Immature natural killer cell (primary cell): ENCODE results near the gene RAD54L. TPM values are rescaled to one million over a fixed set of nuclear protein-coding genes. Genes with fewer than 3 reads are reported as not detected.
A peak's percentile ranks its signal among the peaks of the same experiment; 100 is the strongest.

Experiments
- DNase-seq, 3 donors: peaks; one replicate each; pipeline ENCODE4 v3.0.0; 2022; ENCODE audit warnings: mixed read lengths in 1 of 3
- H3K27ac Mint-ChIP-seq, 6 donors: one replicate each; pipeline ENCODE4 v1.8.0; 2020; ENCODE audit warnings: mixed read lengths in 6 of 6, mild to moderate bottlenecking in 5 of 6, inconsistent platforms in 4 of 6, moderate library complexity in 3 of 6
- H3K27me3 Mint-ChIP-seq, 3 donors: one replicate each; pipeline ENCODE4 v1.8.0; 2020 to 2021; ENCODE audit warnings: low read depth in 3 of 3, mild to moderate bottlenecking in 3 of 3, mixed read lengths in 3 of 3, moderate library complexity in 3 of 3, inconsistent platforms in 1 of 3
- H3K36me3 Mint-ChIP-seq, 3 donors: one replicate each; pipeline ENCODE4 v1.8.0; 2020; ENCODE audit warnings: mixed read lengths in 3 of 3, inconsistent platforms in 2 of 3, mild to moderate bottlenecking in 2 of 3
- H3K4me1 Mint-ChIP-seq, 2 donors: one replicate each; pipeline ENCODE4 v1.8.0; 2020; ENCODE audit warnings: inconsistent platforms in 2 of 2, mild to moderate bottlenecking in 2 of 2, mixed read lengths in 2 of 2, moderate library complexity in 1 of 2
- H3K4me3 Mint-ChIP-seq, 5 donors: one replicate each; pipeline ENCODE4 v1.8.0; 2020; ENCODE audit warnings: mild to moderate bottlenecking in 5 of 5, mixed read lengths in 5 of 5, inconsistent platforms in 3 of 5, moderate library complexity in 3 of 5
- H3K9me3 Mint-ChIP-seq, 6 donors: one replicate each; pipeline ENCODE4 v1.8.0; 2020; ENCODE audit warnings: mild to moderate bottlenecking in 6 of 6, mixed read lengths in 6 of 6, inconsistent platforms in 4 of 6, moderate library complexity in 3 of 6
- polyA plus RNA-seq, 3 donors: library from polyadenylated mRNA; unstranded; fragments of 300-500 nt; fragmentation: Illumina TruSeq; gene quantifications; one replicate each; pipeline ENCODE4 v1.2.3, GENCODE V29; 2021

The RAD54L gene
- polyA plus RNA-seq = under 1 TPM in 2 of 3 donors, not detected in 1; 0.51 to 0.90 TPM

GRCh38 chr1:46247436-46248121 lies at the start of gene RAD54L:
TSS of gene RAD54L (plus strand) at chr1:46247763. CDS start at chr1:46248406, 643 bp downstream.
- no peaks in the 10 kb centered on the region for H3K36me3 Mint-ChIP-seq
- no peaks in the 10 kb centered on the region for H3K9me3 Mint-ChIP-seq
- H3K27me3 Mint-ChIP-seq = peaks cover 2 to 4% (median 2%) of the 10 kb centered on the region in 3 donors
- H3K4me3 Mint-ChIP-seq = peak within 1 kb of the TSS; percentile 92 to 97 (median 95)
- peaks cover 15% of the 10 kb centered on the region in 2 donors for H3K4me1 Mint-ChIP-seq
- DNase-seq = peak; percentile 94 to 96 (median 95)
- peak within 1 kb of the TSS; percentile 76 to 92 (median 86) for H3K27ac Mint-ChIP-seq

GRCh38 chr1:46197964-46198811 lies 49.4 kb upstream of the RAD54L start, which contains the start of gene POMGNT1:
TSS of gene POMGNT1 (minus strand) at chr1:46198434. CDS start at chr1:46197821, 613 bp downstream.
- peaks cover 0 to 13% (median 4%) of the 10 kb centered on the region in 3 donors for H3K36me3 Mint-ChIP-seq
- H3K4me1 Mint-ChIP-seq = peaks cover 26 to 28% of the 10 kb centered on the region in 2 donors
- H3K9me3 Mint-ChIP-seq = no peaks in the 10 kb centered on the region
- H3K4me3 Mint-ChIP-seq = peak within 1 kb of the TSS; percentile 81 to 84 (median 83)
- H3K27me3 Mint-ChIP-seq = peaks cover 1 to 6% (median 4%) of the 10 kb centered on the region in 3 donors
- peak within 1 kb of the TSS; percentile 37 to 90 (median 80) for H3K27ac Mint-ChIP-seq
- DNase-seq = peak; percentile 73 to 78 (median 76)

- Mint-ChIP-seq H3K36me3 (peaks cover 0 to 13% (median 4%) of the 10 kb centered on the region in 3 donors), H3K4me1 (peaks cover 26 to 30% of the 10 kb centered on the region in 2 donors), H3K4me3 (peak overlapping the region in 4 of 5 donors; percentile 58 to 83 (median 77)), H3K27me3 (peaks cover 1 to 6% (median 5%) of the 10 kb centered on the region in 3 donors), H3K9me3 (no peaks in the 10 kb centered on the region), H3K27ac (peak overlapping the region in 1 of 6 donors; percentile 12)
- no peak for DNase-seq
Observed at GRCh38 chr1:46199233-46199749, 48.3 kb upstream of the RAD54L start.

GRCh38 chr1:46203738-46204405 lies 43.7 kb upstream of the RAD54L start:
- H3K27me3 Mint-ChIP-seq = peaks cover 3 to 6% (median 4%) of the 10 kb centered on the region in 3 donors
- H3K36me3 Mint-ChIP-seq = no peaks in the 10 kb centered on the region

GRCh38 chr1:46204406-46204742 lies 43.2 kb upstream of the RAD54L start:
- Mint-ChIP-seq H3K36me3 (no peaks in the 10 kb centered on the region), H3K4me3 (peak overlapping the region in 2 of 5 donors; percentile 15 to 77), H3K4me1 (peaks cover 9 to 10% of the 10 kb centered on the region in 2 donors), H3K27ac (no peak overlapping the region), H3K27me3 (peaks cover 3 to 6% (median 4%) of the 10 kb centered on the region in 3 donors), H3K9me3 (no peaks in the 10 kb centered on the region)
- no peak for DNase-seq

More at GRCh38 chr1:46203738-46204405, 43.7 kb upstream of the RAD54L start:
- Mint-ChIP-seq H3K4me3 (peak overlapping the region; percentile 15 to 77 (median 59)), H3K4me1 (peaks cover 12 to 15% of the 10 kb centered on the region in 2 donors), H3K9me3 (no peaks in the 10 kb centered on the region), H3K27ac (peak overlapping the region in 1 of 6 donors; percentile 14)
- no peak for DNase-seq

- no peaks in the 10 kb centered on the region for H3K36me3 Mint-ChIP-seq
- H3K27ac Mint-ChIP-seq = peak overlapping the region in 1 of 6 donors; percentile 16
- H3K4me1 Mint-ChIP-seq = peaks cover 9% of the 10 kb centered on the region in 2 donors
- DNase-seq = no peak
- H3K27me3 Mint-ChIP-seq = peaks cover 3 to 6% (median 4%) of the 10 kb centered on the region in 3 donors
- no peaks in the 10 kb centered on the region for H3K9me3 Mint-ChIP-seq
- H3K4me3 Mint-ChIP-seq = no peak overlapping the region
Observed at GRCh38 chr1:46205141-46205540, 42.4 kb upstream of the RAD54L start.

GRCh38 chr1:46205791-46206190 lies 41.8 kb upstream of the RAD54L start:
- no peak overlapping the region for H3K4me3 Mint-ChIP-seq

GRCh38 chr1:46206399-46206798 lies 41.2 kb upstream of the RAD54L start:
- no peaks in the 10 kb centered on the region for H3K36me3 Mint-ChIP-seq
- H3K27ac Mint-ChIP-seq = no peak overlapping the region
- no peak overlapping the region for H3K4me3 Mint-ChIP-seq
- H3K4me1 Mint-ChIP-seq = peaks cover 9% of the 10 kb centered on the region in 2 donors
- no peaks in the 10 kb centered on the region for H3K9me3 Mint-ChIP-seq
- DNase-seq = no peak
- H3K27me3 Mint-ChIP-seq = peaks cover 2 to 6% (median 4%) of the 10 kb centered on the region in 3 donors

More at GRCh38 chr1:46205791-46206190, 41.8 kb upstream of the RAD54L start:
- DNase-seq = no peak
- Mint-ChIP-seq H3K4me1 (peaks cover 9% of the 10 kb centered on the region in 2 donors), H3K9me3 (no peaks in the 10 kb centered on the region), H3K36me3 (no peaks in the 10 kb centered on the region), H3K27me3 (peaks cover 2 to 6% (median 4%) of the 10 kb centered on the region in 3 donors), H3K27ac (no peak overlapping the region)

GRCh38 chr1:46210561-46210960 lies 37.0 kb upstream of the RAD54L start:
- Mint-ChIP-seq H3K27ac (no peak overlapping the region), H3K4me3 (no peak overlapping the region), H3K36me3 (no peaks in the 10 kb centered on the region), H3K27me3 (no peaks in the 10 kb centered on the region), H3K4me1 (no peaks in the 10 kb centered on the region), H3K9me3 (no peaks in the 10 kb centered on the region)
- no peak for DNase-seq

- Mint-ChIP-seq H3K4me1 (no peaks in the 10 kb centered on the region), H3K27ac (no peak overlapping the region), H3K9me3 (no peaks in the 10 kb centered on the region), H3K36me3 (no peaks in the 10 kb centered on the region), H3K4me3 (no peak overlapping the region), H3K27me3 (no peaks in the 10 kb centered on the region)
- no peak for DNase-seq
Observed at GRCh38 chr1:46211051-46211450, 36.5 kb upstream of the RAD54L start.

GRCh38 chr1:46215504-46215903 lies 32.1 kb upstream of the RAD54L start:
- H3K27me3 Mint-ChIP-seq = no peaks in the 10 kb centered on the region
- H3K4me1 Mint-ChIP-seq = no peaks in the 10 kb centered on the region
- H3K9me3 Mint-ChIP-seq = no peaks in the 10 kb centered on the region
- no peak for DNase-seq
- no peak overlapping the region for H3K4me3 Mint-ChIP-seq
- H3K27ac Mint-ChIP-seq = no peak overlapping the region
- H3K36me3 Mint-ChIP-seq = no peaks in the 10 kb centered on the region

GRCh38 chr1:46218443-46218842 lies 29.1 kb upstream of the RAD54L start:
- Mint-ChIP-seq H3K36me3 (no peaks in the 10 kb centered on the region), H3K4me1 (no peaks in the 10 kb centered on the region), H3K27ac (no peak overlapping the region), H3K27me3 (peaks cover 0 to under 1% (median 0%) of the 10 kb centered on the region in 3 donors), H3K4me3 (no peak overlapping the region), H3K9me3 (no peaks in the 10 kb centered on the region)
- DNase-seq = no peak
